GM12873 (cell line): Measurements from ENCODE around the gene FOXD1.

Experiments used
- TF ChIP-seq, protein P1 (sequence below): IDR thresholded peaks from 2 replicates; pipeline ENCODE4 v1.5.1; 2012; ENCODE audit warnings: low read depth, mild to moderate bottlenecking, moderate library complexity, low read length, control low read depth; ENCODE audit not compliant: insufficient read depth; ENCODE audit errors: missing control alignments

The FOXD1 gene

DNA sequence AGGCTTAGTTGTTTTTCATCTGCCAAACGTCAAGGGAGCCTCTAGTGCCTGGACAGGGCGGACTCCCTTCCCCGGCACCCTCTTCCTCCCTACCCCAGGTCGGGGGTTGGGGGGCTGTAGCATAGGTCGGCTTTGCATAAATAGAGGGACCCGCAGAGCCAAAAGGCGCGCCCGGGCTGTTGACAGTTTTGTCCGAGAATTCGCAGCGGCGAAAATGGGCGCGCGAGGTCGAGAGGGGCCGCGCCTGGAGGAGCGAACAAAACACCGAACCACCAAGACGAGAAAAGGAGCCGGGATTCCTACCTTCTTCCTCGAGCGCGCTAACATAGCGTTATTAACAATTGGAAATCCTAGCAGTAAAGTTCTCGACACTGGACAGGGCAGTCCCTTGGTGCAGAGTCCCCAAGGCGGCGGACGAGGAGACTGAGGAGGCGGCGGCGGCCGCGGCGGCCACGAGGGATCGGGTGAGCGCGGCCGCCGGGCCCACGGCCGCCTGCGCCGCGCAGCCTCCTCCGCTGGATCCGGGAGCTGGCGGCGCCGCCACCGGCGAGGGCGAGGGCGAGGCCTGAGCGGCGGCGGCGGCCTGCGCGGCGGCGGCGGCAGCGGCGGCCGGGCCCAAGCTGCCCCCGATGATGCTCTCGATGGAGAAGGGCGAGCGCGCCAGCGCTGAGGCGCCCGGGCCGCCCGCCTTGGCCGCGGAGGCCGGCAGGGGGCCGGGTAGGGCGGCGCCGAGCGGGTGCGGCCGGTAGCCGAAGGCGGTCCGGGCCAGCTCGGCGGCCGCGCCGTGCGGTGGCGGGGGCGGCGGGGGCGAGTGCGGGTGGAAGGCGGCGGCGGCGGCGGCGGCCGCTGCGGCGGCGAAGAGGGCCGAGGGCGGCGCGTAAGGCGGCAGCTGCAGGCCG lies 1.7 kb downstream of the FOXD1 start:
- TF ChIP-seq, protein P1, sequence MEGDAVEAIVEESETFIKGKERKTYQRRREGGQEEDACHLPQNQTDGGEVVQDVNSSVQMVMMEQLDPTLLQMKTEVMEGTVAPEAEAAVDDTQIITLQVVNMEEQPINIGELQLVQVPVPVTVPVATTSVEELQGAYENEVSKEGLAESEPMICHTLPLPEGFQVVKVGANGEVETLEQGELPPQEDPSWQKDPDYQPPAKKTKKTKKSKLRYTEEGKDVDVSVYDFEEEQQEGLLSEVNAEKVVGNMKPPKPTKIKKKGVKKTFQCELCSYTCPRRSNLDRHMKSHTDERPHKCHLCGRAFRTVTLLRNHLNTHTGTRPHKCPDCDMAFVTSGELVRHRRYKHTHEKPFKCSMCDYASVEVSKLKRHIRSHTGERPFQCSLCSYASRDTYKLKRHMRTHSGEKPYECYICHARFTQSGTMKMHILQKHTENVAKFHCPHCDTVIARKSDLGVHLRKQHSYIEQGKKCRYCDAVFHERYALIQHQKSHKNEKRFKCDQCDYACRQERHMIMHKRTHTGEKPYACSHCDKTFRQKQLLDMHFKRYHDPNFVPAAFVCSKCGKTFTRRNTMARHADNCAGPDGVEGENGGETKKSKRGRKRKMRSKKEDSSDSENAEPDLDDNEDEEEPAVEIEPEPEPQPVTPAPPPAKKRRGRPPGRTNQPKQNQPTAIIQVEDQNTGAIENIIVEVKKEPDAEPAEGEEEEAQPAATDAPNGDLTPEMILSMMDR, result no peak

DNA sequence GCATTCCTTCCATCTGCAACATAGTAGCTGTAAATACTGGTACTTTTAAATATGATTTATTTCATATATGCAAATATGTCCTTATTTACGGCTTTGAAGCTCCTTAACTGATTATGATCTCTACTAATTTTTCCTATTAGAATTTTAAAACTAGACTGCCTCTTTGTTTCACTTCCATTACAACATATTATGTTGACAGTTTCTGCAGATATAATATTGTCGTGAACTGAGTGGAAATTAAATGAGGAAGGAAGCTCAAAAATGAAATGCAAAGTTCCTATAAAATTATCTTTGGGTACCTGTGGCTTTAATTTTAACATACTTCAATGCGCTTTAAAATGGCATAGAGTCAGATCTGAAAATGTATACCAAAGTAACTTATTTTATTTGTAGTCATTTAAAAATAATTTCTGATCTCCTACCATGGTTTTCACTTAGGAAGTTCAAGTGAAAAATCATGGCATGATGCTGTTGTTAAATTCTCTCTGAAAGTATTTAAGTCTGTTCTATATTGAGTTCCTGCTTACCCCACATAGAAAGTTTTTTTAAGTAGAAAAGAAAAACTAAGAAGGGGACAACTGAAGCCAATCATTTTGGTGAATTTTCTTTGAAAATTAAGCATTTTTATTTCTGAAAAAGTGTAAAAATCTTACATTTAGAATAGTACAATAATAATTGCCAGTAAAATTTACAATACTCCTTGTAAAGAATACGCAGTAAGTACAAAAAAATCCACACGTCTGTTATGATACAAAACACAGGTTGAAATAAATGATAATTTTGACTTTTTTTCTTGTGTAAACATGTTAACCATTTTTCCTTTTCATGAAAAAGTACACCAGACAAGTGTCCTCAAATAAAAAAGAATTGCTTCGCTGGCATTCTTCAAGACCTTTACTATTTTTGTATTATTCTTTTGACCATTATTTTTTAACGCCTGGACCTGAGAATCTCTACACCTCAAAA lies 2.6 kb downstream of the FOXD1 start:
- TF ChIP-seq, protein P1, result no peak

DNA sequence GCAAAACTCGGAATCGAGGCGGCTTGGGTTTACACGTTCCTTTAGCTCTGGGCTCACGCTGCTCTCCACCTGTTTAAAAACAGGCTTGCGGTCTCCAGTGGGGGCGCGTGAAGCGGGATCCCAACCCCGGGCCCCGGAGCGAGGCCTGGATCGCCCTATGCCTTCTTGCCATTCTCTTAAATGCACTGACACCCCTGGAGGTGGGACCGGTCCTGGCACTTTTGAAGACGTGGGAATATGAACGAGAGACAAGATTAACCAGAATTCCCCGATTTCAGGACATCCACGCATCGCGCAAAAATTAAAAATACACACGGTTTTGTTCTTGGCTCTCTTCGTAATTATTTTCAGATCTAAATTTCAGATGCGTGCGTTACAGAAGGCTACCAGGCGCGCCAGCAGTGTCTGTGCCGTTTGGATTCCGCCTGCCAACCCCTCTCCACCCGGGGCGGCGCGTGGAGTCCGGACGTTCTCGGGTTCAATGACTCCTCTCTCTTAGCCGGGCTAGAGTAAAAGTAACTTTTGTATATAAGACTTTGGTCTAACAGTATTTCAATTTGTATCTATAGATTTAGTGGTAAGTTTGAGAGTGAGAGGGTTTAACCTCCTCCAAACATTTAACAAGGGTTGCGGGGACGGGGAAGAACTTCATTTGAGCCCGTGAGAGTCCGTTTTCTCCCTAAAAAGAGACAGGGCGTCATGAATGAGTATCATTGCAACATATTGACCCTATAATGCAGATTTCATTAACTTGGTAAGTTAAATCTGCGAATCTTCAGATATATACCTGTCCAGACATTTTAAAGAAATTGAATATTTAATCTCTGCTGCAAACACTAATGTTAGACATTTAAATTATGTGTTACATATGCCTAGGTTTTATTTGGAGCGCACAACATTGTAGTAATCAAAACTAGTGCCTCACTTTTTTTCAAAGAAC lies 3.8 kb downstream of the FOXD1 start:
- TF ChIP-seq, protein P1, result no peak

DNA sequence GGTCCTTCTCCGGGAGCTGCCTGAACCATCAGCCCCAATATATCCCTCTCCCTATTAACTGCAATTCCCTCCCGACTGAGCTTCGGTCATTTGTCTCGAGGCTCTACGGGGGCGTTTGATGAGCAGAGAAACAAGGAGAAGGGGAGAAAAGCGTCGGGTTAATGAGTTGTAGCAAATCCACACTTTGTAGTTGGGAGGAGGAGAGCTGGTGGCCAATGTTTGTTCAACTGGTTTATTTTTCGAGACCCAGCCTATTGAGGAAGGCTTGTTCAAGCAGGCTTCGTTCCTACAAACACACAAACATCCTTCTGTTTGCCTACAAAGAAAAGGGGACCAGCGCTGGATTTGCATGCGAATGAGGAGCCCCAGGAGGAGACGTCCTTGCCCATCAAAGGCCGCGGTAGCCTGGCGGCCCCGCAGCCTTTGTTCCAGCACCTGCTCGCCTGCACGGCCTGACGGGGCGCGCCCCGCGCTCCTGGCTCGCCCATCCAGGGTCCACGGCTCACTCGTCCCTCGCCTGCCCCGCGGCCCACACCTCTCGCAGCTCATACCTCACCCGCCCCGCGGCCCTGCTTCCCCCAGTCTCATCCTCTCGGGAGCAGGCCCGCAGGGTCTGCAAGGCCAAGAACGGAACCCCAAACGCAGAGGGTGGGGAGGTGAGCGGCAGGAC lies 4.6 kb downstream of the FOXD1 start:
- TF ChIP-seq, protein P1, result no peak

DNA sequence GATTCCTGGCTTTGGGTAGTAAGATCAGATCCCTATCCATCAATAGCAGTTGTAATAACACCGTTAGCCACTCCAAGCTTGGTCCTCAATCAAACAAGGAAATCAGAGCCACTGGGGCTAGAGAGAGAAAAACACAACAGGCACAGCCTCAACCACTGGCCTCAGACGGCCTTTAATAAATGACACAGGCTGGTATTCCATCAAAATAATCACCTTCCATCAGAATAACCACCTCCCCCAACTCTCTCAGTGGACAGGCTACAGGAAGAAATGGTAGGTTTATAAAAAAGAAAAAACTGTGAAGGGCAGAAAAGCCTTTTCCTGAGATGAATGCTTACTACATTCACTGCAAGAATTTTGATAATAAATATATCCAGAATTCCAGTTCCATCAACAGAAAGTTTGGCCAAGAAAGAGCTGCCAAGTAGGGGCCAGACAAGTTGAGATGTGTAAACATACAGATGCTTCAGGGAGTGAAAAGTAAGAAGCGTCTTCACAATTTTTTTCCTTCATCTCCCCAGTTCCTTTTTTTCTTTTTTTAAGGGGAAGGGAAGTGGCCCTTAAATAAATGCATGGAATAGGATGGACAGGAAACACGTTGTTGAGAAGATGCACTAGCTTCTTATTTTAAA lies 5.5 kb downstream of the FOXD1 start:
- TF ChIP-seq, protein P1, result no peak

DNA sequence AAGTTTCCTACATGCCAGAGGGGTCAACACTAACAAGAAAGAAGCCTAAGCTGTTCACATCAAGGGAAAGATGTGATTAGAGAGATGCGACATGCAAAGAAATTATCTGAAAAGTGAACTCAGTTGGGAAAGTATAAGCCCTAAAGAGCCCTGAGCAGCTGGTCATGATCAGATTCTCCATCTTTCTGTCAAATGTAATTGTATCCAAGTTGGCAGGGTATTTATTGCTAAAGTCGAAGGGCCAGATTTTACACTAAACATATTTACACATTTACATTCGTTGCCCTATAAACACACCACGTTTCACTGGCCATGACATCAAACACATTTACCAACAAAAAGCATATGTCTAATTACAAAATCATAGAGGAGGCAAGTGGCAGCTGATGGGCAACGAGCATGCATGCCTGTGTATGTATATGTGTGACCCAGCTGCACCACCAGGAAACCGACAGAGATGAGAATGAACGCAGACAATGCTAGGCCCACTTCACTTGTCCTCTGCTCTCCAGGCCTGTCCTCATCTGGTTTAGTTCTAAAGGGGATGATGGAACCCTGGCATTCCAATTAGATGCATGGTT lies 6.3 kb downstream of the FOXD1 start:
- TF ChIP-seq, protein P1, result no peak
